ENCODE results near the gene DIP2A. TPM values are rescaled to one million over a fixed set of nuclear protein-coding genes. Genes with fewer than 3 reads are reported as not detected.

DIP2A gene
- total and polyA plus RNA-seq, 2 of the 13 experiments (the other 11 are each of a cell fraction or from before 2014, with no cell fraction given), result 18.5 to 37.6 TPM

DNA sequence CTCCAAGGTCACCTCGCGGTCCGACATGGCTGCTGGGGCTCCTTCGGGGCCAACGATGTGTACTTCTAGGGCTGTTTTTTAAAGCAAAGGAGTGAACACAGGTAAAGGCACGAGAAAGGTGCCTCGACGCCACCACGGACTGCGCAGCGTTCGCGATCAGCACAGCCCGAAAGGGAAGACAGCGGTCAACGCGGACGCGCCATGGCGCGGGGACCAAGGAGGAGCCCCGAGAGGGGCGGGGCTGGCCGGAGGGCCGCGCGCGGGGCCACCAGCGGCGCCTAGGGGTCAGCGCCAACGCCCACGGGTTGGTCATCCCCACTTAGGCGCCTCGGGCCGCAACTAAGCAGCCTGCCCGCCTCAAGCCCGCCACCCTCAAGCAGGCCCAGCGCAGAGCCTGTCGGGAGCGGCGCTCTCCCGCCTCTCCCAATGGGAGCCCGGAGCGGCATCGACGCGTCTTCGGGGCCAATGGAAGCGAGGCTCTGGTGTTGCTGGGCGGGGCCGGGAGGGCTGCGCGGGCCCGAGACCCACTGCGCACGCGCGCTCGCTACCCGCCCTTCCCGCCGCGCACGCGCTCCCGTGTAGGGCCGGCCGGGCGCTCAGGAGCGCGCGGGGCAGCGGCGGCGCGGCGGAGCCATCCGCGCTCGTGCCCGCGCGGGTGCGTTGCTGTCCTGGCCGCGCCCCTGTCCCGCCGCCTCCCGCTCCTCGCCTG lies at the start of gene DIP2A (continued):
- no peak for TF ChIP-seq MLLT10 (CRISPR knock-in tag; IDR thresholded peaks at IDR 0.05)
- TF ChIP-seq RBM22 (optimal IDR thresholded peaks at IDR 0.05; ENCODE audit: low read length), result no peak
- TF ChIP-seq ESRRA (CRISPR knock-in tag; IDR thresholded peaks at IDR 0.05; ENCODE audit: low read depth), result peak; percentile 91
- TF ChIP-seq ZBTB37 (CRISPR knock-in tag; IDR thresholded peaks at IDR 0.05), result no peak
- peak; percentile 82 for TF ChIP-seq HBP1 (CRISPR knock-in tag; IDR thresholded peaks at IDR 0.05; ENCODE audit: low read depth)
- peak; percentile 94 for TF ChIP-seq YEATS4 (CRISPR knock-in tag; IDR thresholded peaks at IDR 0.05; ENCODE audit: borderline replicate concordance)
- no peak; the same call in 1 of the 2 replicates for TF ChIP-seq ZNF761 (CRISPR knock-in tag; conservative IDR thresholded peaks at IDR 0.05)
- no peak for TF ChIP-seq ELK4 (CRISPR knock-in tag; IDR thresholded peaks at IDR 0.05; ENCODE audit: borderline replicate concordance)
- 0 out of 2 replicates have a peak, but pooled peaks have one; percentile 61 for TF ChIP-seq TOE1 (CRISPR knock-in tag; IDR thresholded peaks at IDR 0.05)
- TF ChIP-seq, protein P1, sequence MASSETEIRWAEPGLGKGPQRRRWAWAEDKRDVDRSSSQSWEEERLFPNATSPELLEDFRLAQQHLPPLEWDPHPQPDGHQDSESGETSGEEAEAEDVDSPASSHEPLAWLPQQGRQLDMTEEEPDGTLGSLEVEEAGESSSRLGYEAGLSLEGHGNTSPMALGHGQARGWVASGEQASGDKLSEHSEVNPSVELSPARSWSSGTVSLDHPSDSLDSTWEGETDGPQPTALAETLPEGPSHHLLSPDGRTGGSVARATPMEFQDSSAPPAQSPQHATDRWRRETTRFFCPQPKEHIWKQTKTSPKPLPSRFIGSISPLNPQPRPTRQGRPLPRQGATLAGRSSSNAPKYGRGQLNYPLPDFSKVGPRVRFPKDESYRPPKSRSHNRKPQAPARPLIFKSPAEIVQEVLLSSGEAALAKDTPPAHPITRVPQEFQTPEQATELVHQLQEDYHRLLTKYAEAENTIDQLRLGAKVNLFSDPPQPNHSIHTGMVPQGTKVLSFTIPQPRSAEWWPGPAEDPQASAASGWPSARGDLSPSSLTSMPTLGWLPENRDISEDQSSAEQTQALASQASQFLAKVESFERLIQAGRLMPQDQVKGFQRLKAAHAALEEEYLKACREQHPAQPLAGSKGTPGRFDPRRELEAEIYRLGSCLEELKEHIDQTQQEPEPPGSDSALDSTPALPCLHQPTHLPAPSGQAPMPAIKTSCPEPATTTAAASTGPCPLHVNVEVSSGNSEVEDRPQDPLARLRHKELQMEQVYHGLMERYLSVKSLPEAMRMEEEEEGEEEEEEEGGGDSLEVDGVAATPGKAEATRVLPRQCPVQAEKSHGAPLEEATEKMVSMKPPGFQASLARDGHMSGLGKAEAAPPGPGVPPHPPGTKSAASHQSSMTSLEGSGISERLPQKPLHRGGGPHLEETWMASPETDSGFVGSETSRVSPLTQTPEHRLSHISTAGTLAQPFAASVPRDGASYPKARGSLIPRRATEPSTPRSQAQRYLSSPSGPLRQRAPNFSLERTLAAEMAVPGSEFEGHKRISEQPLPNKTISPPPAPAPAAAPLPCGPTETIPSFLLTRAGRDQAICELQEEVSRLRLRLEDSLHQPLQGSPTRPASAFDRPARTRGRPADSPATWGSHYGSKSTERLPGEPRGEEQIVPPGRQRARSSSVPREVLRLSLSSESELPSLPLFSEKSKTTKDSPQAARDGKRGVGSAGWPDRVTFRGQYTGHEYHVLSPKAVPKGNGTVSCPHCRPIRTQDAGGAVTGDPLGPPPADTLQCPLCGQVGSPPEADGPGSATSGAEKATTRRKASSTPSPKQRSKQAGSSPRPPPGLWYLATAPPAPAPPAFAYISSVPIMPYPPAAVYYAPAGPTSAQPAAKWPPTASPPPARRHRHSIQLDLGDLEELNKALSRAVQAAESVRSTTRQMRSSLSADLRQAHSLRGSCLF (CRISPR knock-in tag; IDR thresholded peaks at IDR 0.05; ENCODE audit: borderline replicate concordance), result no peak
- peak in 1 of 2 experiments; percentile 90; a peak in 2 of 4 replicates for TF ChIP-seq KLF16 (CRISPR knock-in tag; IDR thresholded peaks at IDR 0.05)
- TF ChIP-seq GTF2F1 (IDR thresholded peaks at IDR 0.05; ENCODE audit: low read length), result no peak
- no peak for TF ChIP-seq ZNF367 (CRISPR knock-in tag; IDR thresholded peaks at IDR 0.05; ENCODE audit: borderline replicate concordance)
- TF ChIP-seq ZNF30 (CRISPR knock-in tag; IDR thresholded peaks at IDR 0.05), result 0 out of 2 replicates have a peak, but pooled peaks have one; percentile 74
- TF ChIP-seq KLF13 (CRISPR knock-in tag; IDR thresholded peaks at IDR 0.05), result peak; percentile 56; the same call in 1 of the 2 replicates
- peak; percentile 67; the same call in 1 of the 2 replicates for TF ChIP-seq SAFB2 (CRISPR knock-in tag; IDR thresholded peaks at IDR 0.05; ENCODE audit: borderline replicate concordance, low read depth)
- peak; percentile 60; the same call in 1 of the 2 replicates for TF ChIP-seq REPIN1 (CRISPR knock-in tag; IDR thresholded peaks at IDR 0.05; ENCODE audit: borderline replicate concordance, low read depth)
- TF ChIP-seq ZNF3 (CRISPR knock-in tag; IDR thresholded peaks at IDR 0.05), result no peak
- TF ChIP-seq ZC3H13 (CRISPR knock-in tag; IDR thresholded peaks at IDR 0.05), result peak; percentile 68; the same call in 1 of the 2 replicates
- no peak for TF ChIP-seq ZNF850 (CRISPR knock-in tag; conservative IDR thresholded peaks at IDR 0.05)
- TF ChIP-seq, protein P2, sequence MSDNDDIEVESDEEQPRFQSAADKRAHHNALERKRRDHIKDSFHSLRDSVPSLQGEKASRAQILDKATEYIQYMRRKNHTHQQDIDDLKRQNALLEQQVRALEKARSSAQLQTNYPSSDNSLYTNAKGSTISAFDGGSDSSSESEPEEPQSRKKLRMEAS (IDR thresholded peaks at IDR 0.05), result peak; percentile 84

Measured in HepG2 (cell line).